ENCODE measurements around the gene LRRC38.

LRRC38 gene

GRCh38 chr1:13479171-13479856 lies 34.5 kb downstream of the LRRC38 start:
- H3K36me3 ChIP-seq (ENCODE audit: control insufficient read depth, insufficient read depth, low read length): no peaks in the 10 kb centered on the region

GRCh38 chr1:13478692-13479091 lies 35.1 kb downstream of the LRRC38 start:
- no peak overlapping the region for H3K27ac ChIP-seq (ENCODE audit: insufficient read depth, low read length, poor library complexity, severe bottlenecking)
- H3K4me3 ChIP-seq (ENCODE audit: insufficient read depth, low read depth, low read length, poor library complexity, severe bottlenecking): no peak overlapping the region
- H3K4me1 ChIP-seq (ENCODE audit: control insufficient read depth, insufficient read depth, low read length, poor library complexity, severe bottlenecking): no peaks in the 10 kb centered on the region
- DNase-seq: no peak
- H3K36me3 ChIP-seq (ENCODE audit: control insufficient read depth, insufficient read depth, low read length): no peaks in the 10 kb centered on the region
- H3K27me3 ChIP-seq (replicated peaks; ENCODE audit: control insufficient read depth, insufficient read depth, low read length, poor library complexity, severe bottlenecking): no peaks in the 10 kb centered on the region
- no peaks in the 10 kb centered on the region for H3K9me3 ChIP-seq (ENCODE audit: control insufficient read depth, low read length)

More at GRCh38 chr1:13479171-13479856, 34.5 kb downstream of the LRRC38 start:
- Histone ChIP-seq H3K27ac (ENCODE audit: insufficient read depth, low read length, poor library complexity, severe bottlenecking) (no peak overlapping the region), H3K27me3 (replicated peaks; ENCODE audit: control insufficient read depth, insufficient read depth, low read length, poor library complexity, severe bottlenecking) (no peaks in the 10 kb centered on the region), H3K4me3 (ENCODE audit: insufficient read depth, low read depth, low read length, poor library complexity, severe bottlenecking) (no peak overlapping the region), H3K9me3 (ENCODE audit: control insufficient read depth, low read length) (no peaks in the 10 kb centered on the region), H3K4me1 (ENCODE audit: control insufficient read depth, insufficient read depth, low read length, poor library complexity, severe bottlenecking) (no peaks in the 10 kb centered on the region)
- DNase-seq: no peak

- no peaks in the 10 kb centered on the region for H3K36me3 ChIP-seq (ENCODE audit: control insufficient read depth, insufficient read depth, low read length)
- no peak for DNase-seq
- no peaks in the 10 kb centered on the region for H3K27me3 ChIP-seq (replicated peaks; ENCODE audit: control insufficient read depth, insufficient read depth, low read length, poor library complexity, severe bottlenecking)
- no peaks in the 10 kb centered on the region for H3K4me1 ChIP-seq (ENCODE audit: control insufficient read depth, insufficient read depth, low read length, poor library complexity, severe bottlenecking)
- no peaks in the 10 kb centered on the region for H3K9me3 ChIP-seq (ENCODE audit: control insufficient read depth, low read length)
- H3K27ac ChIP-seq (ENCODE audit: insufficient read depth, low read length, poor library complexity, severe bottlenecking): no peak overlapping the region
- no peak overlapping the region for H3K4me3 ChIP-seq (ENCODE audit: insufficient read depth, low read depth, low read length, poor library complexity, severe bottlenecking)
These were observed 44.5 kb downstream of the LRRC38 start for GRCh38 chr1:13469343-13469742.

GRCh38 chr1:13465515-13465914 lies 48.3 kb downstream of the LRRC38 start:
- DNase-seq: no peak
- Histone ChIP-seq H3K27me3 (replicated peaks; ENCODE audit: control insufficient read depth, insufficient read depth, low read length, poor library complexity, severe bottlenecking) (no peaks in the 10 kb centered on the region), H3K4me1 (ENCODE audit: control insufficient read depth, insufficient read depth, low read length, poor library complexity, severe bottlenecking) (no peaks in the 10 kb centered on the region), H3K9me3 (ENCODE audit: control insufficient read depth, low read length) (no peaks in the 10 kb centered on the region), H3K27ac (ENCODE audit: insufficient read depth, low read length, poor library complexity, severe bottlenecking) (no peak overlapping the region), H3K4me3 (ENCODE audit: insufficient read depth, low read depth, low read length, poor library complexity, severe bottlenecking) (no peak overlapping the region), H3K36me3 (ENCODE audit: control insufficient read depth, insufficient read depth, low read length) (no peaks in the 10 kb centered on the region)

- Histone ChIP-seq H3K36me3 (ENCODE audit: control insufficient read depth, insufficient read depth, low read length) (no peaks in the 10 kb centered on the region), H3K27ac (ENCODE audit: insufficient read depth, low read length, poor library complexity, severe bottlenecking) (no peak overlapping the region), H3K27me3 (replicated peaks; ENCODE audit: control insufficient read depth, insufficient read depth, low read length, poor library complexity, severe bottlenecking) (no peaks in the 10 kb centered on the region), H3K4me1 (ENCODE audit: control insufficient read depth, insufficient read depth, low read length, poor library complexity, severe bottlenecking) (no peaks in the 10 kb centered on the region), H3K4me3 (ENCODE audit: insufficient read depth, low read depth, low read length, poor library complexity, severe bottlenecking) (no peak overlapping the region), H3K9me3 (ENCODE audit: control insufficient read depth, low read length) (no peaks in the 10 kb centered on the region)
- no peak for DNase-seq
These were observed 51.1 kb downstream of the LRRC38 start for GRCh38 chr1:13462682-13463081.

- Histone ChIP-seq H3K36me3 (ENCODE audit: control insufficient read depth, insufficient read depth, low read length) (no peaks in the 10 kb centered on the region), H3K27me3 (replicated peaks; ENCODE audit: control insufficient read depth, insufficient read depth, low read length, poor library complexity, severe bottlenecking) (no peaks in the 10 kb centered on the region), H3K9me3 (ENCODE audit: control insufficient read depth, low read length) (no peaks in the 10 kb centered on the region), H3K4me3 (ENCODE audit: insufficient read depth, low read depth, low read length, poor library complexity, severe bottlenecking) (no peak overlapping the region), H3K27ac (ENCODE audit: insufficient read depth, low read length, poor library complexity, severe bottlenecking) (no peak overlapping the region), H3K4me1 (ENCODE audit: control insufficient read depth, insufficient read depth, low read length, poor library complexity, severe bottlenecking) (no peaks in the 10 kb centered on the region)
- DNase-seq: no peak
These were observed 51.8 kb downstream of the LRRC38 start for GRCh38 chr1:13461977-13462376.

- H3K4me3 ChIP-seq (ENCODE audit: insufficient read depth, low read depth, low read length, poor library complexity, severe bottlenecking): no peak overlapping the region
- no peak for DNase-seq
- no peaks in the 10 kb centered on the region for H3K9me3 ChIP-seq (ENCODE audit: control insufficient read depth, low read length)
- H3K27ac ChIP-seq (ENCODE audit: insufficient read depth, low read length, poor library complexity, severe bottlenecking): no peak overlapping the region
- no peaks in the 10 kb centered on the region for H3K27me3 ChIP-seq (replicated peaks; ENCODE audit: control insufficient read depth, insufficient read depth, low read length, poor library complexity, severe bottlenecking)
- no peaks in the 10 kb centered on the region for H3K4me1 ChIP-seq (ENCODE audit: control insufficient read depth, insufficient read depth, low read length, poor library complexity, severe bottlenecking)
- H3K36me3 ChIP-seq (ENCODE audit: control insufficient read depth, insufficient read depth, low read length): no peaks in the 10 kb centered on the region
These were observed 56.8 kb downstream of the LRRC38 start for GRCh38 chr1:13456904-13457532.

- DNase-seq: no peak
- H3K27ac ChIP-seq (ENCODE audit: insufficient read depth, low read length, poor library complexity, severe bottlenecking): no peak overlapping the region
- no peaks in the 10 kb centered on the region for H3K36me3 ChIP-seq (ENCODE audit: control insufficient read depth, insufficient read depth, low read length)
- H3K27me3 ChIP-seq (replicated peaks; ENCODE audit: control insufficient read depth, insufficient read depth, low read length, poor library complexity, severe bottlenecking): no peaks in the 10 kb centered on the region
- H3K4me3 ChIP-seq (ENCODE audit: insufficient read depth, low read depth, low read length, poor library complexity, severe bottlenecking): no peak overlapping the region
- H3K4me1 ChIP-seq (ENCODE audit: control insufficient read depth, insufficient read depth, low read length, poor library complexity, severe bottlenecking): no peaks in the 10 kb centered on the region
- no peaks in the 10 kb centered on the region for H3K9me3 ChIP-seq (ENCODE audit: control insufficient read depth, low read length)
These were observed 62.3 kb downstream of the LRRC38 start for GRCh38 chr1:13451399-13451965.

GRCh38 chr1:13450204-13450603 lies 63.6 kb downstream of the LRRC38 start:
- H3K27me3 ChIP-seq (replicated peaks; ENCODE audit: control insufficient read depth, insufficient read depth, low read length, poor library complexity, severe bottlenecking): no peaks in the 10 kb centered on the region
- H3K27ac ChIP-seq (ENCODE audit: insufficient read depth, low read length, poor library complexity, severe bottlenecking): no peak overlapping the region
- no peaks in the 10 kb centered on the region for H3K4me1 ChIP-seq (ENCODE audit: control insufficient read depth, insufficient read depth, low read length, poor library complexity, severe bottlenecking)
- DNase-seq: no peak
- H3K4me3 ChIP-seq (ENCODE audit: insufficient read depth, low read depth, low read length, poor library complexity, severe bottlenecking): no peak overlapping the region
- no peaks in the 10 kb centered on the region for H3K36me3 ChIP-seq (ENCODE audit: control insufficient read depth, insufficient read depth, low read length)
- no peaks in the 10 kb centered on the region for H3K9me3 ChIP-seq (ENCODE audit: control insufficient read depth, low read length)

- H3K36me3 ChIP-seq (ENCODE audit: control insufficient read depth, insufficient read depth, low read length): no peaks in the 10 kb centered on the region
- H3K9me3 ChIP-seq (ENCODE audit: control insufficient read depth, low read length): no peaks in the 10 kb centered on the region
- no peaks in the 10 kb centered on the region for H3K27me3 ChIP-seq (replicated peaks; ENCODE audit: control insufficient read depth, insufficient read depth, low read length, poor library complexity, severe bottlenecking)
- no peak overlapping the region for H3K4me3 ChIP-seq (ENCODE audit: insufficient read depth, low read depth, low read length, poor library complexity, severe bottlenecking)
- H3K27ac ChIP-seq (ENCODE audit: insufficient read depth, low read length, poor library complexity, severe bottlenecking): no peak overlapping the region
- no peaks in the 10 kb centered on the region for H3K4me1 ChIP-seq (ENCODE audit: control insufficient read depth, insufficient read depth, low read length, poor library complexity, severe bottlenecking)
- DNase-seq: no peak
These were observed 70.3 kb downstream of the LRRC38 start for GRCh38 chr1:13443335-13443979.

All from effector memory CD4-positive, alpha-beta T cell (primary cell).